DMS53 (cell line): ENCODE measurements around the gene SMTN.
"Not testable (repeated sequence)": the region's sequence is repeated elsewhere in the genome, so short reads cannot be mapped to it uniquely, and the experiment has no call there.

Experiments
- DNase-seq: peaks from one replicate; lab custom pipeline; 2025; lab: John Stamatoyannopoulos, UW

SMTN gene

GRCh38 chr22:31090217-31091085 lies 9.3 kb downstream of the SMTN start:
- no peak for DNase-seq

DNA sequence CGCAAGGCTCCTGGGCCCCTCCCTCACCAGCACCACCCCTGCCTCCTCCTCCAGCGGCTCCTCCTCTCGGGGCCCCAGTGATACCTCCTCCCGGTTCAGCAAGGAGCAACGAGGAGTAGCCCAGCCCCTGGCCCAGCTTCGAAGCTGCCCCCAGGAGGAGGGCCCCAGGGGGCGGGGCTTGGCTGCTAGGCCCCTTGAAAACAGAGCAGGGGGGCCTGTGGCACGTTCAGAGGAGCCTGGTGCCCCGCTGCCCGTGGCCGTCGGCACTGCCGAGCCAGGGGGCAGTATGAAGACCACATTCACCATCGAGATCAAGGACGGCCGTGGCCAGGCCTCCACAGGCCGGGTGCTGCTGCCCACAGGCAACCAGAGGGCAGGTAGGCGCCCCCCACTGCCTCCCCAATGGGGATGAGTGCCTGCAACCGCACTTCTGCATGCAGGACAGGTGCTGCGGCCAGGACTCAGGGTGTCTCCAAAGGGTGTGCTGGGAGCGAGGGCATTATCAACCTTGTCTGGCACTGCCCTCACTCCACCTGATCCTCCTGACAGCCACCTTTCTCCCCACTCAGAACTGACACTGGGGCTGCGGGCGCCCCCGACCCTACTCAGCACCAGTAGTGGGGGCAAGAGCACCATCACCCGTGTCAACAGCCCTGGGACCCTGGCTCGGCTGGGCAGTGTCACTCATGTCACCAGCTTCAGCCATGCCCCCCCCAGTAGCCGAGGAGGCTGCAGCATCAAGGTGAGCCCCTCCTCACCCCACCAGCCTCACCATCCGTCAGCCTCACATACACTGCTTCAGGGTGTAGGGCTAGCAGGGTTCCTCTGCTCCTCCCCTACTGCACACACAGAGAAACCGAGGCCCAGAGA lies 10.2 kb downstream of the SMTN start:
- DNase-seq, result no peak

- no peak for DNase-seq
These were observed 11.0 kb downstream of the SMTN start for GRCh38 chr22:31092161-31092560.

GRCh38 chr22:31093086-31093850 lies 12.2 kb downstream of the SMTN start:
- DNase-seq, result no peak

- DNase-seq, result no peak
These were observed 13.0 kb downstream of the SMTN start for GRCh38 chr22:31094021-31094551.

- DNase-seq, result no peak
These were observed 13.6 kb downstream of the SMTN start for GRCh38 chr22:31094741-31095140.

DNA sequence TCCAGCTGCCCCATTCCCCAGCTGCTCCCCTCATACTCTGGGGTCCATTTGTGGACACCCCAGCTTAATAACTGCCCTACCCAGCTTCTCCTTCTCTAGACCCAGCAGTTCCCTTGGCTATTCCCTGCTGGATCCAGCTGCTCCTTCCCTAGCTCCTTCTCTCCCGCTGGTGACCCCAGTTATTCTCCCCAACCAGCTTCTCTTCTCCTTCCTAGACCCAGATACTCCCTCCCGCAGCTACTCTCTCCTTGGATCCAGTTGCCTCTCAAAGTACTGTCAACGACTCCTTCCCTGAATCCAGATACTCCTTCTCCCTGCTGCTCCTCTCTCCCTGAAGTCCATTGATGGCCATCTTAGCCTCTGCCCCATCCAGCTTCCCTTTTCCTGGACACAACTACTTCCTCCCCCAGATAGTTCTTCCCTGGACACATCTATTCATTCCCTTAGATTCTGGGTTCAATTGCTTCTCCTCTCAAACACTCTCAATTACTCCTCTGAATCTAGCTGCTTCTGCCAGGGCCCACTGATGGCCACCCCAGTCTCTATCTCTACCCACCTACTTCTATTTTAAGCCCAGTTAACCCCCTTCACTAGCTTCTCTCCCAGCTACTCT lies 14.6 kb downstream of the SMTN start:
- DNase-seq, result no peak

GRCh38 chr22:31096657-31097279 lies 15.7 kb downstream of the SMTN start:
- DNase-seq, result no peak

- not testable (repeated sequence) for DNase-seq
These were observed 16.4 kb downstream of the SMTN start for GRCh38 chr22:31097539-31097938.

DNA sequence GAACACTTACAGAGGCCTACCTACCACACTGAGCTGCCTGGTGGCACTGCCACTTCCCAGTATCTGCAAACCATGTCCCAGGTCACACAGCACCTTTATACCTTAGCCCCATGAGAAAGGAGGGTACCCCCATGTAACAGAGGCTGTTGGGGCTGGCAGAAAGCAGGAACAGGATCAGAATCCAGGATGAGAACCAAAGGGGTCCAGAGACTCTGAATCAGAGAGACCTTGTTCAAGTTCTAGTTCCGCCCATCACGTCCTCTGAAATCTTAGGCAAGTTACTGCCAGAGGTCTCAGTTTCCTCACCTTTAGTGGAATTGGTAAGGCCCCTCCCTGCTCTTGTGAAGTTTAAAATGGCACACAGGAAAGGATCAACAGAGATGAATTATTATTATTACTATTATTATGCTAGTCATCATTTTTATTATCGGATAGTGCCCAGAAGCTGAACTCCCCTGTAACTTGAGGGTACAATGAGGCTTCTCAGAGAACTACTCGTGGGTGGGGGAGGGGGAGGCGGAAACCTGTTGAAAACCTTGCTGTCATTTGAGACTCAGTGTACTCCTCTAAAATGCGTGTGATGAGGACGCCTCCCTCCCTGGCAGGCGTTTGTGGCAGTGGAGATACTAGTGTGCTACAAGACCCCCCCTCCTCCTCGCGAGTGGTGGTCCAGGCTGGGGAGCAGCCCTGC lies 17.0 kb downstream of the SMTN start:
- no peak for DNase-seq

DNA sequence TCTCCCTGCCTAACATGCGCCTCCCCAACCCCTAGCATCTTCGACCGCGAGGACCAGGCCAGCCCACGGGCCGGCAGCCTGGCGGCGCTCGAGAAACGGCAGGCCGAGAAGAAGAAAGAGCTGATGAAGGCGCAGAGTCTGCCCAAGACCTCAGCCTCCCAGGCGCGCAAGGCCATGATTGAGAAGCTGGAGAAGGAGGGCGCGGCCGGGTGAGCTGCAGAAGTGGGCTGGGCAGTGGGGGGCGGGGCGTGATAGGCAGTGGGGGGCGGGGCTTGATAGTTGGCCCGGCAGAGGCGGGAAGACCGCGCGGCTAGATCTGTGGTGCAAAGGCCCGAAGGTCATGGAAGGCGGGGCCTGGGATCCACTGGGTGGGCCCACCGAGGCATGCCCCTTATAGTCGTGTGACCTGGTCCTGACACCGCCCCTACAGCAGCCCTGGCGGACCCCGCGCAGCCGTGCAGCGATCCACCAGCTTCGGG lies 17.6 kb downstream of the SMTN start:
- no peak for DNase-seq

DNA sequence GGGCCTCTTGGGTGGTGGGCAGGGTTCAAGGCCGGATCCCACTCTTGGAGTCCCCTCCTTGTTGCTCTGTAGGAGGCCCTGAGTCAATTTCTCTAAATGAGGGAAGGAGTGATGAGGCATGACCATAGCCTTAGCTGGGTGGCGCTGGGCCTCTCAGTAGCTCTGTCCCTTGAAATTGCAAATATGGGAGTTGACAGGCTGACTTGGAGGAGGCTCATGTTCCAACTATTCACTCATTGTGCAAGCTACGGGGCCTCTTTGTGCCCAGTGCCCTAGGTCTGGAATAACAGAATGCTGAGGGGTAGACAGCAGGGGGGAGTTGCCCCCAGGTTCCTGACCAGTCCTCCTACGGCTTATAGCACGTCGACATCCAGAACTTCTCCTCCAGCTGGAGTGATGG lies 18.3 kb downstream of the SMTN start:
- no peak for DNase-seq

DNA sequence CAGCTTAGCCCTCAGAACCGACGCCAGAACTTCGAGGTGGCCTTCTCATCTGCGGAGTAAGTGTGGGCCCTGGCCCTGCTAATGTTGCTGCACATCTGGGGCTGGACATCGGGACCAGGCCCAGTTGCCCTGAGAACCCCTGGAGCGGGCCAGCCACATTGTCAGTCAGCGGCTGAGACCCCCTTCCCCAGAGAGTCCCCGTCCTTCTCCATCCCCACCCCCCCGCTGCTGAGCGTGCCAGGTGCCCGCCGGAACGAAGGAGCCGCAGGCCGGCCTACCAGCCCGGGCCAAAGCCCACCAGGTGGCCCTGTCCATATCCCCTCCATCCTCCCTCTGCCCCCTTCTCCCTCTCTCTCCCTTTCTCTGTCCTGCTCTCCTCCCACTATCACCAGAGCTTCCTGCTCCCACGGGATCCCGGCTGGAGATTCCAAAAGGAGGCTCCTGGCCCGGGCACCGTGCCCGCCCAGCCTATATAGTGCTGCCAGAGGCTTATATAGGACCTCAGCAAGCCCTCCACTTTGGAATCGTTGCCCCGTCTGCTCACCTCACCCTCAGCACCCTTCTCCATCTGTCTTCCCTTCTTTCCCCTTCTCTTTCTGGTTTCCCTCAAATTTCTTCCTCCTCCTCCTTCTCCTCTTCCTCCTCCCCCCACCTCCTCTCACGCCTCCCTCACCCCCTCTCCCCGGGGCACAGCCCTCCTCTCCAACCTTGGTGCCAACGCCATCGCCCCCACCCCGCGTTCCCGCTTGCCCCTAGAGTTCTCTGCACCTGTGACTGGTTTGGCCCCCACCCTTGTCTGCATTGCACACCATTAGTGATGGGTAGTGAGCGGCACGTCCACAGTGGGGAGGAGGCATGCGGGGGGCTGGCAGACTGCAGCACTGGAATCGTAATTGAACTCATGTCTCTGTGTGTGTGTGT lies 19.0 kb downstream of the SMTN start:
- no peak for DNase-seq

DNA sequence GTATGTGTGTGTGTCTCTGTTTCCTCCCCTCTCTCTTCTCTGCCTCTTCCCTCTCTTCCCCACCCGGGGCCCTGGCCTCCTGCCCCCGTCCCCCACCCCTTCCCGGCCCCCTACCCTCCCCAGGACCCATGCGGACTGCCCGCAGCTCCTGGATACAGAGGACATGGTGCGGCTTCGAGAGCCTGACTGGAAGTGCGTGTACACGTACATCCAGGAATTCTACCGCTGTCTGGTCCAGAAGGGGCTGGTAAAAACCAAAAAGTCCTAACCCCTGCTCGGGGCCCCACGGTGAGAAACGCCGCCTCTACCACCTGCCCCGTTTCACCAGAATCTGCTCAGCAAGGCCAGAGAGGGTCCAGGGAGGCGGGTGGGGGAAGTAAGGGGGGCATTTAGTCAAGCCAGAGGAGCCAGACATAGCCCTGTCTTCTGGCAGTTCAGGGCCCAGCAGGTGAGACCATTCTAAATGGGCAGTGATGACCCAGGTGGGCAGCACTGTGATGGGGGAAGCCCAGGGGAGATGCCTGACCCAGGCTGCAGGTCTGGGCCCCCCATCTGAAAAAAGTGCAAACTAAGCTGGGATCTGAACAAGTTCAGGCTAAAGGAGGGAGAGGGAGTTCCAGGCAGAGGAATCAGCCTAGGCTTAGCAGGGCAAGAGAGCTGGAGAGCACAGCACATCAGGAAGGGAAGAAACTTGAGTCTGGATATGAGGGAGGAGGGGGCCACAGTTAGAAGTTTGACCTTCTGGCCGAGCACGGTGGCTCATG lies 19.8 kb downstream of the SMTN start:
- no peak for DNase-seq

- no peak for DNase-seq
These were observed 21.4 kb downstream of the SMTN start for GRCh38 chr22:31102441-31103081.

DNA sequence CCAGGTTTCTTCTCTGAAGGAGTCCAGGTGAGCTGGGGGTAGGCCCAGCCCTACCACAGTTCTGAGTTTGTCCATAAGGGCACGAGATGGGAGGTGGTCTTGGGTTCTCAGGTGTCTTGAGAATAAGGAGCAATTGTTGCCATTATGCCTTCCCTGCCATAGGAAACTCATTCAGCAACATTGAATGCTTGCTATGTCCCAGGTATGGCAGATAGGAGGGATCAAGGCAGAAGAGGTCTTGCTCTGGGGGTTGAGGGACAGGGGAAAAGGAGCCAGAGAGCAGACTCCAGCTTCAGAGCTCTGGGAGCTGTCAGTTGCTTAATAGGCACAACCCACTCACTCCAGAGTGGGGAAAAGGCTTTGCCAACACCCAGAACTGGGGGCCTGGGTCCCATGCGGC lies 22.0 kb downstream of the SMTN start:
- no peak for DNase-seq

GRCh38 chr22:31103899-31104694 lies 23.0 kb downstream of the SMTN start:
- DNase-seq, result no peak
